Stomach (tissue), 9 donors: ENCODE measurements around the gene RGS17. TPM values are rescaled to one million over a fixed set of nuclear protein-coding genes. Genes with fewer than 3 reads are reported as not detected.
"Not testable (repeated sequence)": the region's sequence is repeated elsewhere in the genome, so short reads cannot be mapped to it uniquely, and the experiment has no call there.

ENCODE experiments used
- DNase-seq, 2 donors: peaks; one replicate each; pipeline versions ENCODE4 v3.0.0 to v3.0.0-alpha.2; 2013 to 2019
- H3K27ac ChIP-seq, 5 donors: fragments of 200-600 bp in 4 of 5; sonication (generic) in 4 of 5; one replicate each; pipeline ENCODE4 v1.5.1; 2013 to 2019; ENCODE audit warnings: mild to moderate bottlenecking in 1 of 5, moderate library complexity in 1 of 5
- H3K27me3 ChIP-seq, 3 donors: fragments of 200-600 bp; sonication (generic); one replicate each; pipeline ENCODE4 v1.5.1; 2017 to 2019; ENCODE audit warnings: mixed run types in 1 of 3
- H3K36me3 ChIP-seq, 4 donors: fragments of 200-600 bp; sonication (generic); 1 replicate in 3 of 4; 2 replicates in 1 of 4; pipeline ENCODE4 v1.5.1; 2016 to 2019
- H3K4me1 ChIP-seq, 4 donors: fragments of 200-600 bp; sonication (generic); one replicate each; pipeline ENCODE4 v1.5.1; 2016 to 2019
- H3K4me3 ChIP-seq, 4 donors: fragments of 200-600 bp; sonication (generic) in 3 of 4; one replicate each; pipeline ENCODE4 v1.5.1; 2016 to 2019; ENCODE audit warnings: mild to moderate bottlenecking in 1 of 4
- H3K9me3 ChIP-seq, 4 donors: fragments of 200-600 bp; sonication (generic); one replicate each; pipeline ENCODE4 v1.5.1; 2016 to 2019
- EP300 ChIP-seq: sonication (generic); formaldehyde crosslinking; IDR thresholded peaks from one replicate; pipeline ENCODE4 v1.6.1; 2017; ENCODE audit warnings: antibody characterized with exemption
- POLR2A ChIP-seq, 4 donors: fragments of 450-650 bp; IDR thresholded peaks; one replicate each; pipeline ENCODE4 v1.6.1; 2016; ENCODE audit warnings: antibody characterized with exemption in 4 of 4, control low read depth in 2 of 4, mild to moderate bottlenecking in 1 of 4, moderate library complexity in 1 of 4
- POLR2AphosphoS5 ChIP-seq, 3 donors: sonication (generic); formaldehyde crosslinking; IDR thresholded peaks; one replicate each; pipeline ENCODE4 v1.6.1; 2016; ENCODE audit warnings: antibody characterized with exemption in 3 of 3
- WGBS, 5 donors: extraction: QIAGEN DNeasy Blood & Tissue Kit in 3 of 5; methylation state at CpG; one replicate each; pipeline versions ENCODE4 v1.1.5 to v1.1.7; 2013 to 2018; 5-methylcytosine and 5-hydroxymethylcytosine counted together
- intact Hi-C: fragments of 100-400 bp; cut with DNase I; formaldehyde crosslinking; loops from one replicate; pipeline ENCODE4 v1.15.1; 2023; ENCODE audit warnings: low total_unique reads
- polyA plus RNA-seq, 3 donors: library from polyadenylated mRNA; stranded (reverse); fragments of 200-250 nt; gene quantifications; one replicate each; pipeline ENCODE4 v1.2.3, GENCODE V29; 2013
- total RNA-seq, 5 donors: library from RNA; depleted of rRNA; stranded (reverse); fragments of >200 nt; gene quantifications; one replicate each; pipeline versions ENCODE4 v1.1.0 to v1.2.3, GENCODE V29; 2014 to 2016
- TF ChIP-seq, protein P1 (sequence below), 7 experiments: fragments of 450-650 bp in 4 of 7; fragments of 200-600 bp in 3 of 7; sonication (generic) in 3 of 7; IDR thresholded peaks; one replicate each; pipeline ENCODE4 v1.5.1; 2016 to 2019; ENCODE audit warnings: antibody characterized with exemption in 7 of 7, control low read depth in 2 of 7, mild to moderate bottlenecking in 1 of 7
- donor health status: healthy with polysubstance abuse.
- donor health status: Bipolar disorder and iron deficiency.
- donor health status: healthy.

The RGS17 gene
- total and polyA plus RNA-seq, 8 donors = 0.33 to 2.8 (median 1.7) TPM; not detected in 1

DNA sequence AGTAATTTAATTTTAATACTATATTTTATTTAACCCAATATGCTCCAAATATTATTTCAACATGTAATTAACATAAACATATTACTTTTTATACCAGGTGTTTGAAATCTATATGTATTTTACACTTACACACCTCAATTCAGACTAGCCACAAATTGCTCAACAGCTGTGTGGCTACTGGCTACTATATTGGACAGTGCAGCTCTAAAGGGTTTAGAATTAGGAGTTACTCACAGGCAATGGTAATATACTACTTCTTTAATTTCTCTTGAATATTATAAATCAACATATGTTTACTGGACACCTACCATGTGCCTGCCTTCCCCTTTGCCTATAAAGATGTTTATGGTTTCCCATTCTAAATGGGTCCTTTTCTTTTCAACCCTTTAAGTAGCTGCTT is 130.8 kb downstream of the RGS17 start:
- Histone ChIP-seq H3K9me3 (no peaks in the 10 kb centered on the region), H3K27me3 (no peaks in the 10 kb centered on the region), H3K4me3 (no peak overlapping the region), H3K36me3 (peaks cover 9 to 32% (median 30%) of the 10 kb centered on the region in 4 donors), H3K27ac (peak overlapping the region in 1 of 5 donors; percentile 13), H3K4me1 (peaks cover 20 to 74% (median 40%) of the 10 kb centered on the region in 4 donors)
- no peak for TF ChIP-seq POLR2A (IDR thresholded peaks at IDR 0.05)
- TF ChIP-seq EP300 = no peak
- TF ChIP-seq POLR2AphosphoS5 (IDR thresholded peaks at IDR 0.05) = no peak
- TF ChIP-seq, protein P1, sequence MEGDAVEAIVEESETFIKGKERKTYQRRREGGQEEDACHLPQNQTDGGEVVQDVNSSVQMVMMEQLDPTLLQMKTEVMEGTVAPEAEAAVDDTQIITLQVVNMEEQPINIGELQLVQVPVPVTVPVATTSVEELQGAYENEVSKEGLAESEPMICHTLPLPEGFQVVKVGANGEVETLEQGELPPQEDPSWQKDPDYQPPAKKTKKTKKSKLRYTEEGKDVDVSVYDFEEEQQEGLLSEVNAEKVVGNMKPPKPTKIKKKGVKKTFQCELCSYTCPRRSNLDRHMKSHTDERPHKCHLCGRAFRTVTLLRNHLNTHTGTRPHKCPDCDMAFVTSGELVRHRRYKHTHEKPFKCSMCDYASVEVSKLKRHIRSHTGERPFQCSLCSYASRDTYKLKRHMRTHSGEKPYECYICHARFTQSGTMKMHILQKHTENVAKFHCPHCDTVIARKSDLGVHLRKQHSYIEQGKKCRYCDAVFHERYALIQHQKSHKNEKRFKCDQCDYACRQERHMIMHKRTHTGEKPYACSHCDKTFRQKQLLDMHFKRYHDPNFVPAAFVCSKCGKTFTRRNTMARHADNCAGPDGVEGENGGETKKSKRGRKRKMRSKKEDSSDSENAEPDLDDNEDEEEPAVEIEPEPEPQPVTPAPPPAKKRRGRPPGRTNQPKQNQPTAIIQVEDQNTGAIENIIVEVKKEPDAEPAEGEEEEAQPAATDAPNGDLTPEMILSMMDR (IDR thresholded peaks at IDR 0.05) = no peak
- intact Hi-C loops = no loop called here
- no peak for DNase-seq

DNA sequence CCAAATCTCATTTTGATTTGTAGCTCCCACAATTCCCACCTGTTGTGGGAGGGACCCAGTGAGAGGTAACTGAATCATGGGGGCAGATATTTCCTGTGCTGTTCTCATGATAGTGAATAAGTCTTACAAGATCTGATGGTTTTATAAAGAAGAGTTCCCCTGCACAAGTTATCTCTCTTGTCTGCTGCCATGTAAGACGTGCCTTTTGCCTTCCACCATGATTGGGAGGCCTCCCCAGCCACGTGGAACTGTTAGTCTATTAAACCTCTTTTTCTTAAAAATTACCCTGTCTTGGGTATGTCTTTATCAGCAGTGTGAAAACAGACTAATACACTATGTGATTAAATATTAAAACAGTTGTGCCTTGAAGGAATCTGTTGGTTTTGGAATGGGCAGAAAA is 131.5 kb downstream of the RGS17 start:
- H3K4me3 ChIP-seq, H3K9me3 ChIP-seq, intact Hi-C loops, H3K27ac ChIP-seq, H3K27me3 ChIP-seq, DNase-seq: not testable (repeated sequence)
- H3K4me1 ChIP-seq = peaks cover 20 to 72% (median 40%) of the 10 kb centered on the region in 4 donors
- H3K36me3 ChIP-seq = peaks cover 10 to 39% (median 36%) of the 10 kb centered on the region in 4 donors
- 71 to 85% (median 76%) methylated on average over 2 of the region's 2 CpGs for WGBS, 5 donors

DNA sequence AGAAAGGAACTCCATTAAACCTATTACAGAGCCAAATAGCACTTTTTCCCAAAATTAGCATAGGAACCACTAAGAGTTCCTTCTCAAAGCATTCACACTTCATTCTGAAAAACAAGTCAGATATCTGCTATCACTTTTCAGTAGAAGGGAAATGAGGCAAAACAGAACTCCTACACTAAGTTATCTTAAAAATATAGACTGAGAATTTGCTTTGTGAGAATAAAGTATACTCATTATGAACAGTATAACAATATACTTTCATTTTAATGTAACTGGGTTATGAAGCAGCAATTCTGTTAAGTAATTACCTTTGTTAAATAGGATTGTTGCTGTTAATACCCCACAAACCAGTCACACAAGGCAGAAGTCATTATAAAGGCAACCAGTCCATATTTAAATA is 137.2 kb downstream of the RGS17 start:
- Histone ChIP-seq H3K27ac (no peak overlapping the region), H3K4me3 (no peak overlapping the region), H3K9me3 (no peaks in the 10 kb centered on the region), H3K27me3 (no peaks in the 10 kb centered on the region), H3K36me3 (peaks cover 28 to 89% (median 84%) of the 10 kb centered on the region in 4 donors), H3K4me1 (peaks cover 0 to 33% (median 8%) of the 10 kb centered on the region in 4 donors)
- intact Hi-C loops = no loop called here
- no peak for DNase-seq
- no peak for TF ChIP-seq EP300
- TF ChIP-seq, protein P1 (IDR thresholded peaks at IDR 0.05) = no peak
- no peak for TF ChIP-seq POLR2A (IDR thresholded peaks at IDR 0.05)
- no peak for TF ChIP-seq POLR2AphosphoS5 (IDR thresholded peaks at IDR 0.05)

DNA sequence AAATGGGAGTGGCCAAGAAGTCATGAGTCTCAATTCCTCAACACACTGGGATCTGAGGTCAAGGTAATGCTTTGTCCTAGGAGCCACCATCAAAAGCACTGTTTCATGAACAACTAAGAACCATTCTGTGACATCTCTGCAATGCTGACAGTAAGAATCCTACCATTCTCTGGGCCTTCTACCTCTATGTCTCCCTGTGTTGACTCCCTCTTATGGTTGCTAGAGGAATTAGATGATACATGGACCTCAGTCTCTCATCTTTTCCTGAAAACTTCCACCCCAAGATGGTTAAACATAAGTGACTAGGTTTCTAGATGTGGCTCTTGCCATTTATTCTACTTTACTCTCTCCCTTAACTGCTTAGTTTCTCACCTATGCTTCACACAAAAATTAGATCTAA is 137.7 kb downstream of the RGS17 start:
- no peak for DNase-seq
- peaks cover 0 to 30% (median 6%) of the 10 kb centered on the region in 4 donors for H3K4me1 ChIP-seq
- TF ChIP-seq, protein P1 (IDR thresholded peaks at IDR 0.05) = no peak
- TF ChIP-seq EP300 (no peak), POLR2A (IDR thresholded peaks at IDR 0.05) (no peak), POLR2AphosphoS5 (IDR thresholded peaks at IDR 0.05) (no peak)
- H3K36me3 ChIP-seq = peaks cover 28 to 87% (median 83%) of the 10 kb centered on the region in 4 donors
- intact Hi-C loops = no loop called here
- H3K27me3 ChIP-seq = no peaks in the 10 kb centered on the region
- no peak overlapping the region for H3K27ac ChIP-seq
- no peak overlapping the region for H3K4me3 ChIP-seq
- no peaks in the 10 kb centered on the region for H3K9me3 ChIP-seq

DNA sequence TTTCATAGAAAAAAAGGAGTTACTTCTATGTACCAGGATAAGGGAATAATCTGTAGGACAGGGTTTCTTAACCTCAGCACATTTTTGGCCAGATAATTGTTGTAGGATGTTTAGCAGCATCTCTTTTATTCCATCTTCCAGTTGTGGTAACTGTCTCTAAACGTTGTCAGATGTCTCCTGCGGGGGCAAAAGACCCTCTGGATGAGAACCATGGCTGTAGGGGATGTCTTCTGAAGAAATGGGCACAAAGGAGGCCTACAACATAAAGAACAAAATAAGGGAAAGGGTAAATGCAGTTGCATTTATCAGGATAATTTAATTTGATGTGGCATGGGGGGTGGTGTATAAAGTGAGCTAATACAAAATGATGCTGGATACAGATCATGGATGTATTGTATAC is 144.1 kb downstream of the RGS17 start:
- Histone ChIP-seq H3K9me3 (no peaks in the 10 kb centered on the region), H3K27ac (no peak overlapping the region), H3K36me3 (peaks cover 9 to 30% (median 25%) of the 10 kb centered on the region in 4 donors), H3K4me1 (peaks cover 16 to 27% (median 22%) of the 10 kb centered on the region in 4 donors), H3K27me3 (no peaks in the 10 kb centered on the region), H3K4me3 (no peak overlapping the region)
- DNase-seq = no peak
- TF ChIP-seq EP300 = no peak
- no peak for TF ChIP-seq POLR2AphosphoS5 (IDR thresholded peaks at IDR 0.05)
- no peak for TF ChIP-seq POLR2A (IDR thresholded peaks at IDR 0.05)
- TF ChIP-seq, protein P1 (IDR thresholded peaks at IDR 0.05) = no peak
- WGBS, 5 donors = 85 to 94% (median 87%) methylated on average over 2 of the region's 2 CpGs
- intact Hi-C loops = no loop called here

DNA sequence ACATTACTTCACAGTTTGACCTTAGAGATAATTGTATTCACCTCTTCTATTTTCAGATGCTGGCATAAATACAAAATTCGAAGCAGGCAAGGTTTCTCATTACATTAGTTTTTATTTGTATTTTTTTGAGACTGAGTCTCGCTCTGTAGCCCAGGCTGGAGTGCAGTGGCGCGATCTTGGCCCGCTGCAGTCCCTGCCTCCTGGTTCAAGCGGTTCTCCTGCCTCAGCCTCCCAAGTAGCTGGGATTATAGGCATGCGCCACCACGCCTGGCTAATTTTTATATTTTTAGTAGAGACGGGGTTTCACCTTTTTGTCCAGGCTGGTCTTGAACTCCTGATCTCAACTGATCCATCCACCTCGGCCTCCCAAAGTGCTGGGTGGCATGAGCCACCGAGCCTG is 145.8 kb downstream of the RGS17 start:
- Histone ChIP-seq H3K27ac (peak overlapping the region in 4 of 5 donors; percentile 84 to 92 (median 90)), H3K4me1 (peaks cover 19 to 44% (median 29%) of the 10 kb centered on the region in 4 donors), H3K36me3 (peaks cover 3 to 15% (median 9%) of the 10 kb centered on the region in 4 donors)
- DNase-seq, H3K4me3 ChIP-seq, H3K9me3 ChIP-seq, H3K27me3 ChIP-seq, intact Hi-C loops: not testable (repeated sequence)
- 78 to 92% (median 90%) methylated on average over 11 of the region's 11 CpGs for WGBS, 5 donors
